Measurements from ENCODE around the gene ACTR3C. TPM values are rescaled to one million over a fixed set of nuclear protein-coding genes. Genes with fewer than 3 reads are reported as not detected.
"Not testable (repeated sequence)": the region's sequence is repeated elsewhere in the genome, so short reads cannot be mapped to it uniquely, and the experiment has no call there.

The ACTR3C gene
- total RNA-seq, 1 donor from 2014 or later = 1.6 TPM

GRCh38 chr7:150316987-150317386 lies 6.4 kb downstream of the ACTR3C start:
- not testable (repeated sequence) for H3K4me3 ChIP-seq (ENCODE audit: low read length in 3 of 3); H3K27ac ChIP-seq (ENCODE audit: low read depth, low read length); H3K9me3 ChIP-seq (ENCODE audit: control insufficient read depth in 3 of 3, low read length in 3 of 3); H3K9ac ChIP-seq (ENCODE audit: low read depth in 1 of 3, low read length in 3 of 3); H3K4me1 ChIP-seq (ENCODE audit: control insufficient read depth in 3 of 3, insufficient read depth in 3 of 3, low read length in 3 of 3); H3K36me3 ChIP-seq (ENCODE audit: control insufficient read depth in 3 of 3, insufficient read depth in 3 of 3, low read length in 3 of 3); H3K27me3 ChIP-seq (ENCODE audit: control insufficient read depth in 3 of 3, insufficient read depth in 3 of 3, low read length in 3 of 3)

- H3K4me1 ChIP-seq (ENCODE audit: control insufficient read depth in 3 of 3, insufficient read depth in 3 of 3, low read length in 3 of 3) = no peaks in the 10 kb centered on the region
- no peaks in the 10 kb centered on the region for H3K36me3 ChIP-seq (ENCODE audit: control insufficient read depth in 3 of 3, insufficient read depth in 3 of 3, low read length in 3 of 3)
- H3K27ac ChIP-seq (ENCODE audit: low read depth, low read length) = no peak overlapping the region
- H3K27me3 ChIP-seq (ENCODE audit: control insufficient read depth in 3 of 3, insufficient read depth in 3 of 3, low read length in 3 of 3) = no peaks in the 10 kb centered on the region
- no peak overlapping the region for H3K9ac ChIP-seq (ENCODE audit: low read depth in 1 of 3, low read length in 3 of 3)
- no peak overlapping the region for H3K4me3 ChIP-seq (ENCODE audit: low read length in 3 of 3)
- H3K9me3 ChIP-seq (ENCODE audit: control insufficient read depth in 3 of 3, low read length in 3 of 3) = no peaks in the 10 kb centered on the region
Observed at GRCh38 chr7:150314639-150315239, 8.6 kb downstream of the ACTR3C start.

- Histone ChIP-seq H3K9ac (ENCODE audit: low read depth in 1 of 3, low read length in 3 of 3) (no peak overlapping the region), H3K9me3 (ENCODE audit: control insufficient read depth in 3 of 3, low read length in 3 of 3) (no peaks in the 10 kb centered on the region), H3K4me3 (ENCODE audit: low read length in 3 of 3) (no peak overlapping the region)
Observed at GRCh38 chr7:150313870-150314269, 9.5 kb downstream of the ACTR3C start.

GRCh38 chr7:150313367-150313809 lies 10.0 kb downstream of the ACTR3C start:
- Histone ChIP-seq H3K36me3 (ENCODE audit: control insufficient read depth in 3 of 3, insufficient read depth in 3 of 3, low read length in 3 of 3) (no peaks in the 10 kb centered on the region), H3K9ac (ENCODE audit: low read depth in 1 of 3, low read length in 3 of 3) (no peak overlapping the region), H3K4me1 (ENCODE audit: control insufficient read depth in 3 of 3, insufficient read depth in 3 of 3, low read length in 3 of 3) (no peaks in the 10 kb centered on the region), H3K27me3 (ENCODE audit: control insufficient read depth in 3 of 3, insufficient read depth in 3 of 3, low read length in 3 of 3) (no peaks in the 10 kb centered on the region), H3K9me3 (ENCODE audit: control insufficient read depth in 3 of 3, low read length in 3 of 3) (no peaks in the 10 kb centered on the region), H3K27ac (ENCODE audit: low read depth, low read length) (no peak overlapping the region), H3K4me3 (ENCODE audit: low read length in 3 of 3) (no peak overlapping the region)

More at GRCh38 chr7:150313870-150314269, 9.5 kb downstream of the ACTR3C start:
- H3K27me3 ChIP-seq (ENCODE audit: control insufficient read depth in 3 of 3, insufficient read depth in 3 of 3, low read length in 3 of 3) = no peaks in the 10 kb centered on the region
- no peaks in the 10 kb centered on the region for H3K36me3 ChIP-seq (ENCODE audit: control insufficient read depth in 3 of 3, insufficient read depth in 3 of 3, low read length in 3 of 3)
- H3K4me1 ChIP-seq (ENCODE audit: control insufficient read depth in 3 of 3, insufficient read depth in 3 of 3, low read length in 3 of 3) = no peaks in the 10 kb centered on the region
- H3K27ac ChIP-seq (ENCODE audit: low read depth, low read length) = no peak overlapping the region

- not testable (repeated sequence) for H3K9ac ChIP-seq (ENCODE audit: low read depth in 1 of 3, low read length in 3 of 3); H3K4me1 ChIP-seq (ENCODE audit: control insufficient read depth in 3 of 3, insufficient read depth in 3 of 3, low read length in 3 of 3); H3K4me3 ChIP-seq (ENCODE audit: low read length in 3 of 3); H3K27ac ChIP-seq (ENCODE audit: low read depth, low read length); H3K36me3 ChIP-seq (ENCODE audit: control insufficient read depth in 3 of 3, insufficient read depth in 3 of 3, low read length in 3 of 3); H3K9me3 ChIP-seq (ENCODE audit: control insufficient read depth in 3 of 3, low read length in 3 of 3); H3K27me3 ChIP-seq (ENCODE audit: control insufficient read depth in 3 of 3, insufficient read depth in 3 of 3, low read length in 3 of 3)
Observed at GRCh38 chr7:150312649-150313366, 10.5 kb downstream of the ACTR3C start.

GRCh38 chr7:150311711-150312110 lies 11.6 kb downstream of the ACTR3C start:
- Histone ChIP-seq H3K9me3 (ENCODE audit: control insufficient read depth in 3 of 3, low read length in 3 of 3) (no peaks in the 10 kb centered on the region), H3K4me1 (ENCODE audit: control insufficient read depth in 3 of 3, insufficient read depth in 3 of 3, low read length in 3 of 3) (no peaks in the 10 kb centered on the region), H3K9ac (ENCODE audit: low read depth in 1 of 3, low read length in 3 of 3) (no peak overlapping the region), H3K27me3 (ENCODE audit: control insufficient read depth in 3 of 3, insufficient read depth in 3 of 3, low read length in 3 of 3) (no peaks in the 10 kb centered on the region), H3K36me3 (ENCODE audit: control insufficient read depth in 3 of 3, insufficient read depth in 3 of 3, low read length in 3 of 3) (no peaks in the 10 kb centered on the region), H3K27ac (ENCODE audit: low read depth, low read length) (no peak overlapping the region), H3K4me3 (ENCODE audit: low read length in 3 of 3) (no peak overlapping the region)

- Histone ChIP-seq H3K4me1 (ENCODE audit: control insufficient read depth in 3 of 3, insufficient read depth in 3 of 3, low read length in 3 of 3) (no peaks in the 10 kb centered on the region), H3K27ac (ENCODE audit: low read depth, low read length) (no peak overlapping the region), H3K36me3 (ENCODE audit: control insufficient read depth in 3 of 3, insufficient read depth in 3 of 3, low read length in 3 of 3) (no peaks in the 10 kb centered on the region), H3K4me3 (ENCODE audit: low read length in 3 of 3) (no peak overlapping the region), H3K9ac (ENCODE audit: low read depth in 1 of 3, low read length in 3 of 3) (no peak overlapping the region), H3K9me3 (ENCODE audit: control insufficient read depth in 3 of 3, low read length in 3 of 3) (no peaks in the 10 kb centered on the region), H3K27me3 (ENCODE audit: control insufficient read depth in 3 of 3, insufficient read depth in 3 of 3, low read length in 3 of 3) (no peaks in the 10 kb centered on the region)
Observed at GRCh38 chr7:150311146-150311545, 12.2 kb downstream of the ACTR3C start.

- Histone ChIP-seq H3K9me3 (ENCODE audit: control insufficient read depth in 3 of 3, low read length in 3 of 3) (no peaks in the 10 kb centered on the region), H3K36me3 (ENCODE audit: control insufficient read depth in 3 of 3, insufficient read depth in 3 of 3, low read length in 3 of 3) (no peaks in the 10 kb centered on the region), H3K27me3 (ENCODE audit: control insufficient read depth in 3 of 3, insufficient read depth in 3 of 3, low read length in 3 of 3) (no peaks in the 10 kb centered on the region), H3K27ac (ENCODE audit: low read depth, low read length) (no peak overlapping the region), H3K9ac (ENCODE audit: low read depth in 1 of 3, low read length in 3 of 3) (no peak overlapping the region), H3K4me3 (ENCODE audit: low read length in 3 of 3) (no peak overlapping the region), H3K4me1 (ENCODE audit: control insufficient read depth in 3 of 3, insufficient read depth in 3 of 3, low read length in 3 of 3) (no peaks in the 10 kb centered on the region)
Observed at GRCh38 chr7:150308575-150308974, 14.8 kb downstream of the ACTR3C start.

- Histone ChIP-seq H3K9ac (ENCODE audit: low read depth in 1 of 3, low read length in 3 of 3) (no peak overlapping the region), H3K27ac (ENCODE audit: low read depth, low read length) (no peak overlapping the region), H3K4me1 (ENCODE audit: control insufficient read depth in 3 of 3, insufficient read depth in 3 of 3, low read length in 3 of 3) (no peaks in the 10 kb centered on the region), H3K27me3 (ENCODE audit: control insufficient read depth in 3 of 3, insufficient read depth in 3 of 3, low read length in 3 of 3) (no peaks in the 10 kb centered on the region), H3K36me3 (ENCODE audit: control insufficient read depth in 3 of 3, insufficient read depth in 3 of 3, low read length in 3 of 3) (no peaks in the 10 kb centered on the region), H3K9me3 (ENCODE audit: control insufficient read depth in 3 of 3, low read length in 3 of 3) (no peaks in the 10 kb centered on the region), H3K4me3 (ENCODE audit: low read length in 3 of 3) (no peak overlapping the region)
Observed at GRCh38 chr7:150307904-150308303, 15.4 kb downstream of the ACTR3C start.

- H3K27me3 ChIP-seq (ENCODE audit: control insufficient read depth in 3 of 3, insufficient read depth in 3 of 3, low read length in 3 of 3) = no peaks in the 10 kb centered on the region
- no peak overlapping the region for H3K27ac ChIP-seq (ENCODE audit: low read depth, low read length)
- H3K4me3 ChIP-seq (ENCODE audit: low read length in 3 of 3) = no peak overlapping the region
- H3K9me3 ChIP-seq (ENCODE audit: control insufficient read depth in 3 of 3, low read length in 3 of 3) = no peaks in the 10 kb centered on the region
- H3K4me1 ChIP-seq (ENCODE audit: control insufficient read depth in 3 of 3, insufficient read depth in 3 of 3, low read length in 3 of 3) = no peaks in the 10 kb centered on the region
- H3K36me3 ChIP-seq (ENCODE audit: control insufficient read depth in 3 of 3, insufficient read depth in 3 of 3, low read length in 3 of 3) = no peaks in the 10 kb centered on the region
- H3K9ac ChIP-seq (ENCODE audit: low read depth in 1 of 3, low read length in 3 of 3) = no peak overlapping the region
Observed at GRCh38 chr7:150307129-150307528, 16.2 kb downstream of the ACTR3C start.

Data from skeletal muscle tissue (tissue), 4 donors.